Measurements from ENCODE around the gene FHOD3.

GRCh38 chr18:36704156-36704555 lies 406.6 kb downstream of the FHOD3 start:
- TF ChIP-seq POLR2AphosphoS5 (IDR thresholded peaks at IDR 0.05) (no peak), EP300 (IDR thresholded peaks at IDR 0.05) (no peak), CTCF (IDR thresholded peaks at IDR 0.05) (no peak)

All from esophagus muscularis mucosa (tissue), 4 donors.